ENCODE results near the gene SBSN.
A peak's percentile ranks its signal among the peaks of the same experiment; 100 is the strongest.

Gene SBSN

GRCh38 chr19:35560271-35560670 lies 32.2 kb upstream of the SBSN start:
- Histone ChIP-seq H3K36me3 (ENCODE audit: control insufficient read depth in 1 of 2, insufficient read depth in 2 of 2, low read length in 2 of 2) (no peaks in the 10 kb centered on the region), H3K27me3 (ENCODE audit: low read depth, low read length) (peaks cover 13% of the 10 kb centered on the region), H3K9me3 (ENCODE audit: control insufficient read depth in 1 of 2, low read length in 2 of 2) (no peaks in the 10 kb centered on the region), H3K4me3 (ENCODE audit: low read depth in 1 of 2, low read length in 2 of 2) (no peak overlapping the region), H3K4me1 (ENCODE audit: control insufficient read depth in 1 of 2, insufficient read depth in 2 of 2, low read length in 2 of 2) (peaks cover 0 to 8% of the 10 kb centered on the region in 2 donors), H3K27ac (ENCODE audit: low read length) (no peak overlapping the region)

GRCh38 chr19:35559781-35560180 lies 31.7 kb upstream of the SBSN start:
- H3K9me3 ChIP-seq (ENCODE audit: control insufficient read depth in 1 of 2, low read length in 2 of 2), result no peaks in the 10 kb centered on the region
- H3K4me1 ChIP-seq (ENCODE audit: control insufficient read depth in 1 of 2, insufficient read depth in 2 of 2, low read length in 2 of 2), result peaks cover 0 to 8% of the 10 kb centered on the region in 2 donors
- no peak overlapping the region for H3K4me3 ChIP-seq (ENCODE audit: low read depth in 1 of 2, low read length in 2 of 2)
- peaks cover 13% of the 10 kb centered on the region for H3K27me3 ChIP-seq (ENCODE audit: low read depth, low read length)
- no peak overlapping the region for H3K27ac ChIP-seq (ENCODE audit: low read length)
- no peaks in the 10 kb centered on the region for H3K36me3 ChIP-seq (ENCODE audit: control insufficient read depth in 1 of 2, insufficient read depth in 2 of 2, low read length in 2 of 2)

- Histone ChIP-seq H3K9me3 (ENCODE audit: control insufficient read depth in 1 of 2, low read length in 2 of 2) (no peaks in the 10 kb centered on the region), H3K27me3 (ENCODE audit: low read depth, low read length) (peaks cover 13% of the 10 kb centered on the region), H3K4me3 (ENCODE audit: low read depth in 1 of 2, low read length in 2 of 2) (no peak overlapping the region), H3K4me1 (ENCODE audit: control insufficient read depth in 1 of 2, insufficient read depth in 2 of 2, low read length in 2 of 2) (peaks cover 0 to 8% of the 10 kb centered on the region in 2 donors), H3K27ac (ENCODE audit: low read length) (no peak overlapping the region), H3K36me3 (ENCODE audit: control insufficient read depth in 1 of 2, insufficient read depth in 2 of 2, low read length in 2 of 2) (no peaks in the 10 kb centered on the region)
Measured at GRCh38 chr19:35559281-35559659, 31.2 kb upstream of the SBSN start.

- Histone ChIP-seq H3K9me3 (ENCODE audit: control insufficient read depth in 1 of 2, low read length in 2 of 2) (no peaks in the 10 kb centered on the region), H3K27me3 (ENCODE audit: low read depth, low read length) (peaks cover 13% of the 10 kb centered on the region), H3K36me3 (ENCODE audit: control insufficient read depth in 1 of 2, insufficient read depth in 2 of 2, low read length in 2 of 2) (no peaks in the 10 kb centered on the region), H3K4me3 (ENCODE audit: low read depth in 1 of 2, low read length in 2 of 2) (peak overlapping the region in 1 of 2 donors; percentile 58), H3K27ac (ENCODE audit: low read length) (no peak overlapping the region), H3K4me1 (ENCODE audit: control insufficient read depth in 1 of 2, insufficient read depth in 2 of 2, low read length in 2 of 2) (peaks cover 0 to 8% of the 10 kb centered on the region in 2 donors)
Measured at GRCh38 chr19:35558400-35559280, 30.5 kb upstream of the SBSN start.

- Histone ChIP-seq H3K9me3 (ENCODE audit: control insufficient read depth in 1 of 2, low read length in 2 of 2) (no peaks in the 10 kb centered on the region), H3K27me3 (ENCODE audit: low read depth, low read length) (peaks cover 13% of the 10 kb centered on the region), H3K4me3 (ENCODE audit: low read depth in 1 of 2, low read length in 2 of 2) (peak overlapping the region in 1 of 2 donors; percentile 58), H3K27ac (ENCODE audit: low read length) (no peak overlapping the region), H3K36me3 (ENCODE audit: control insufficient read depth in 1 of 2, insufficient read depth in 2 of 2, low read length in 2 of 2) (no peaks in the 10 kb centered on the region), H3K4me1 (ENCODE audit: control insufficient read depth in 1 of 2, insufficient read depth in 2 of 2, low read length in 2 of 2) (peaks cover 0 to 8% of the 10 kb centered on the region in 2 donors)
Measured at GRCh38 chr19:35557539-35558399, 29.7 kb upstream of the SBSN start.

- no peak overlapping the region for H3K4me3 ChIP-seq (ENCODE audit: low read depth in 1 of 2, low read length in 2 of 2)
- peaks cover 0 to 8% of the 10 kb centered on the region in 2 donors for H3K4me1 ChIP-seq (ENCODE audit: control insufficient read depth in 1 of 2, insufficient read depth in 2 of 2, low read length in 2 of 2)
- H3K27ac ChIP-seq (ENCODE audit: low read length), result no peak overlapping the region
- no peaks in the 10 kb centered on the region for H3K9me3 ChIP-seq (ENCODE audit: control insufficient read depth in 1 of 2, low read length in 2 of 2)
- H3K27me3 ChIP-seq (ENCODE audit: low read depth, low read length), result peaks cover 13% of the 10 kb centered on the region
- no peaks in the 10 kb centered on the region for H3K36me3 ChIP-seq (ENCODE audit: control insufficient read depth in 1 of 2, insufficient read depth in 2 of 2, low read length in 2 of 2)
Measured at GRCh38 chr19:35556846-35557538, 28.9 kb upstream of the SBSN start.

GRCh38 chr19:35556025-35556590 lies 28.0 kb upstream of the SBSN start:
- no peaks in the 10 kb centered on the region for H3K9me3 ChIP-seq (ENCODE audit: control insufficient read depth in 1 of 2, low read length in 2 of 2)
- H3K4me1 ChIP-seq (ENCODE audit: control insufficient read depth in 1 of 2, insufficient read depth in 2 of 2, low read length in 2 of 2), result peaks cover 0 to 8% of the 10 kb centered on the region in 2 donors
- H3K27ac ChIP-seq (ENCODE audit: low read length), result no peak overlapping the region
- H3K27me3 ChIP-seq (ENCODE audit: low read depth, low read length), result peaks cover 13% of the 10 kb centered on the region
- H3K36me3 ChIP-seq (ENCODE audit: control insufficient read depth in 1 of 2, insufficient read depth in 2 of 2, low read length in 2 of 2), result peaks cover 0 to 3% of the 10 kb centered on the region in 2 donors
- H3K4me3 ChIP-seq (ENCODE audit: low read depth in 1 of 2, low read length in 2 of 2), result no peak overlapping the region

GRCh38 chr19:35555301-35556005 lies 27.3 kb upstream of the SBSN start:
- Histone ChIP-seq H3K27me3 (ENCODE audit: low read depth, low read length) (peaks cover 13% of the 10 kb centered on the region), H3K4me3 (ENCODE audit: low read depth in 1 of 2, low read length in 2 of 2) (no peak overlapping the region), H3K4me1 (ENCODE audit: control insufficient read depth in 1 of 2, insufficient read depth in 2 of 2, low read length in 2 of 2) (peaks cover 0 to 8% of the 10 kb centered on the region in 2 donors), H3K9me3 (ENCODE audit: control insufficient read depth in 1 of 2, low read length in 2 of 2) (no peaks in the 10 kb centered on the region), H3K27ac (ENCODE audit: low read length) (no peak overlapping the region), H3K36me3 (ENCODE audit: control insufficient read depth in 1 of 2, insufficient read depth in 2 of 2, low read length in 2 of 2) (peaks cover 0 to 8% of the 10 kb centered on the region in 2 donors)

- H3K27me3 ChIP-seq (ENCODE audit: low read depth, low read length), result peaks cover 8% of the 10 kb centered on the region
Measured at GRCh38 chr19:35554076-35554475, 26.0 kb upstream of the SBSN start.

GRCh38 chr19:35553385-35554000 lies 25.4 kb upstream of the SBSN start:
- Histone ChIP-seq H3K4me3 (ENCODE audit: low read depth in 1 of 2, low read length in 2 of 2) (no peak overlapping the region), H3K9me3 (ENCODE audit: control insufficient read depth in 1 of 2, low read length in 2 of 2) (no peaks in the 10 kb centered on the region), H3K27me3 (ENCODE audit: low read depth, low read length) (peaks cover 2% of the 10 kb centered on the region), H3K36me3 (ENCODE audit: control insufficient read depth in 1 of 2, insufficient read depth in 2 of 2, low read length in 2 of 2) (peaks cover 0 to 8% of the 10 kb centered on the region in 2 donors), H3K4me1 (ENCODE audit: control insufficient read depth in 1 of 2, insufficient read depth in 2 of 2, low read length in 2 of 2) (peaks cover 0 to 8% of the 10 kb centered on the region in 2 donors), H3K27ac (ENCODE audit: low read length) (no peak overlapping the region)

More at GRCh38 chr19:35554076-35554475, 26.0 kb upstream of the SBSN start:
- H3K4me3 ChIP-seq (ENCODE audit: low read depth in 1 of 2, low read length in 2 of 2), result no peak overlapping the region
- H3K4me1 ChIP-seq (ENCODE audit: control insufficient read depth in 1 of 2, insufficient read depth in 2 of 2, low read length in 2 of 2), result peaks cover 0 to 8% of the 10 kb centered on the region in 2 donors
- peaks cover 0 to 8% of the 10 kb centered on the region in 2 donors for H3K36me3 ChIP-seq (ENCODE audit: control insufficient read depth in 1 of 2, insufficient read depth in 2 of 2, low read length in 2 of 2)
- no peaks in the 10 kb centered on the region for H3K9me3 ChIP-seq (ENCODE audit: control insufficient read depth in 1 of 2, low read length in 2 of 2)
- H3K27ac ChIP-seq (ENCODE audit: low read length), result no peak overlapping the region

Data from muscle layer of duodenum (tissue), 2 donors.